Measurements from ENCODE around the gene DPYSL3. TPM values are rescaled to one million over a fixed set of nuclear protein-coding genes. Genes with fewer than 3 reads are reported as not detected.

The DPYSL3 gene
- total RNA-seq, 3 donors from 2014 or later = 12.0 to 134 (median 31.1) TPM

- H3K36me3 ChIP-seq (ENCODE audit: low read depth) = no peaks in the 10 kb centered on the region
- H3K4me1 ChIP-seq (ENCODE audit: low read depth) = peaks cover 14% of the 10 kb centered on the region
- no peaks in the 10 kb centered on the region for H3K9me3 ChIP-seq
- ATAC-seq = peak; percentile 85
- TF ChIP-seq CTCF (IDR thresholded peaks at IDR 0.05) = peak; percentile 76
- no peak overlapping the region for H3K4me3 ChIP-seq
- intact Hi-C loops (cut with DNase I, micrococcal nuclease) = loop anchor here (5.0 to 10.0 kb wide), 3 partner anchors 51 to 101 kb away; no protein-coding TSS in a partner anchor
- peak; percentile 83 to 87 (median 84) for DNase-seq
These were observed 55.7 kb downstream of the DPYSL3 start for GRCh38 chr5:147453875-147454814.

GRCh38 chr5:147452165-147452811 lies 57.6 kb downstream of the DPYSL3 start:
- Histone ChIP-seq H3K4me3 (no peak overlapping the region), H3K9me3 (no peaks in the 10 kb centered on the region), H3K36me3 (ENCODE audit: low read depth) (no peaks in the 10 kb centered on the region), H3K4me1 (ENCODE audit: low read depth) (peaks cover 14% of the 10 kb centered on the region)
- intact Hi-C loops (cut with DNase I, micrococcal nuclease) = loop anchor here (5.0 to 10.0 kb wide), 3 partner anchors 53 to 103 kb away; no protein-coding TSS in a partner anchor
- ATAC-seq = no peak
- no peak for TF ChIP-seq CTCF (IDR thresholded peaks at IDR 0.05)
- DNase-seq = no peak

- DNase-seq (no peak), ATAC-seq (no peak)
- no peaks in the 10 kb centered on the region for H3K9me3 ChIP-seq
- intact Hi-C loops (cut with DNase I, micrococcal nuclease) = loop anchor here (5.0 to 10.0 kb wide), 3 partner anchors 54 to 104 kb away; no protein-coding TSS in a partner anchor
- TF ChIP-seq CTCF (IDR thresholded peaks at IDR 0.05) = no peak
- H3K4me3 ChIP-seq = no peak overlapping the region
- H3K4me1 ChIP-seq (ENCODE audit: low read depth) = peaks cover 14% of the 10 kb centered on the region
- no peaks in the 10 kb centered on the region for H3K36me3 ChIP-seq (ENCODE audit: low read depth)
These were observed 58.7 kb downstream of the DPYSL3 start for GRCh38 chr5:147451193-147451592.

GRCh38 chr5:147450606-147451005 lies 59.3 kb downstream of the DPYSL3 start:
- Histone ChIP-seq H3K9me3 (no peaks in the 10 kb centered on the region), H3K4me1 (ENCODE audit: low read depth) (peaks cover 14% of the 10 kb centered on the region), H3K36me3 (ENCODE audit: low read depth) (no peaks in the 10 kb centered on the region), H3K4me3 (no peak overlapping the region)
- no peak for ATAC-seq
- intact Hi-C loops (cut with DNase I, micrococcal nuclease) = loop anchor here (5.0 to 10.0 kb wide), 3 partner anchors 54 to 104 kb away; no protein-coding TSS in a partner anchor
- TF ChIP-seq CTCF (IDR thresholded peaks at IDR 0.05) = no peak
- no peak for DNase-seq

- DNase-seq = no peak
- TF ChIP-seq CTCF (IDR thresholded peaks at IDR 0.05) = no peak
- Histone ChIP-seq H3K9me3 (no peaks in the 10 kb centered on the region), H3K4me1 (ENCODE audit: low read depth) (peaks cover 5% of the 10 kb centered on the region), H3K36me3 (ENCODE audit: low read depth) (no peaks in the 10 kb centered on the region), H3K4me3 (no peak overlapping the region)
- ATAC-seq = no peak
- intact Hi-C loops (cut with DNase I, micrococcal nuclease) = no loop called here
These were observed 61.1 kb downstream of the DPYSL3 start for GRCh38 chr5:147448766-147449165.

Measured in mucosa of descending colon (tissue), 3 donors.